K562 (cell line): ENCODE results near the gene MFAP2. TPM values are rescaled to one million over a fixed set of nuclear protein-coding genes. Genes with fewer than 3 reads are reported as not detected.
A peak's percentile ranks its signal among the peaks of the same experiment; 100 is the strongest.

Experiments
- ADNP ChIP-seq: fragments of 200-800 bp; sonication (Bioruptor generic); IDR thresholded peaks from 2 replicates; pipeline ENCODE4 v1.6.1; 2016; ENCODE audit warnings: missing genetic modification characterization, missing compliant biosample characterization
- ATF1 ChIP-seq, 2 experiments: fragments of 450-650 bp in 1 of 2; IDR thresholded peaks; 2 replicates each; pipeline ENCODE4 v1.6.1; 2016; ENCODE audit warnings: missing compliant biosample characterization in 1 of 2, missing genetic modification characterization in 1 of 2
- ETV5 ChIP-seq: sonication (generic); formaldehyde crosslinking; IDR thresholded peaks from 2 replicates; pipeline ENCODE4 v1.4.0; 2020; ENCODE audit warnings: low read depth, mild to moderate bottlenecking, missing genetic modification reagents
- FOXJ2 ChIP-seq: fragments of 200-800 bp; sonication (Bioruptor generic); IDR thresholded peaks from 2 replicates; pipeline ENCODE4 v1.6.1; 2016; ENCODE audit warnings: missing genetic modification characterization, missing compliant biosample characterization
- ILF3 ChIP-seq: fragments of 450-650 bp; IDR thresholded peaks from 2 replicates; pipeline ENCODE4 v1.6.1; 2018; ENCODE audit warnings: antibody characterized with exemption, mild to moderate bottlenecking, moderate library complexity, borderline replicate concordance
- IRF2 ChIP-seq: sonication (generic); formaldehyde crosslinking; IDR thresholded peaks from 2 replicates; pipeline ENCODE4 v1.8.1; 2022; ENCODE audit warnings: mild to moderate bottlenecking, missing genetic modification reagents
- MED1 ChIP-seq: sonication (generic); formaldehyde crosslinking; IDR thresholded peaks from 2 replicates; pipeline ENCODE4 v1.8.1; 2023; ENCODE audit warnings: missing genetic modification reagents, borderline replicate concordance
- MYBL2 ChIP-seq, 2 experiments: fragments of 450-650 bp in 1 of 2; sonication (generic) in 1 of 2; formaldehyde crosslinking in 1 of 2; IDR thresholded peaks; 2 replicates each; pipeline versions ENCODE4 v1.6.1 to v1.8.1; 2017 to 2022; ENCODE audit warnings: borderline replicate concordance in 1 of 2, inconsistent platforms in 1 of 2, low read depth in 1 of 2, mild to moderate bottlenecking in 1 of 2, missing genetic modification reagents in 1 of 2, moderate library complexity in 1 of 2
- NFRKB ChIP-seq: fragments of 450-650 bp; IDR thresholded peaks from 2 replicates; pipeline ENCODE4 v1.6.1; 2016; ENCODE audit warnings: low read depth
- PRMT5 ChIP-seq: sonication (generic); formaldehyde crosslinking; IDR thresholded peaks from 2 replicates; pipeline ENCODE4 v1.5.0; 2020; ENCODE audit warnings: missing genetic modification reagents
- PURB ChIP-seq: sonication (generic); formaldehyde crosslinking; IDR thresholded peaks from 2 replicates; pipeline ENCODE4 v1.9.0; 2021; ENCODE audit warnings: low read depth, mild to moderate bottlenecking, missing genetic modification reagents
- RBM25 ChIP-seq: fragments of 200-400 bp; formaldehyde crosslinking; IDR thresholded peaks from 2 replicates; pipeline ENCODE4 v1.6.1; 2018; ENCODE audit warnings: low read length, low read depth, moderate library complexity; ENCODE audit not compliant: severe bottlenecking
- RHOXF2B ChIP-seq: fragments of 250-450 bp; sonication (Bioruptor Pico); conservative IDR thresholded peaks from 2 replicates; pipeline ENCODE4 v1.5.1; 2021
- SIN3A ChIP-seq, 2 experiments: fragments of 150-350 bp in 1 of 2; IDR thresholded peaks; 2 replicates each; pipeline ENCODE4 v1.6.1; 2011 to 2016; ENCODE audit warnings: borderline replicate concordance in 2 of 2, low read depth in 2 of 2, low read length in 2 of 2, mild to moderate bottlenecking in 2 of 2, moderate library complexity in 2 of 2; ENCODE audit not compliant: control insufficient read depth in 1 of 2
- TRIM28 ChIP-seq: fragments of 450-650 bp; IDR thresholded peaks from 2 replicates; pipeline ENCODE4 v1.6.1; 2017
- ZNF445 ChIP-seq: fragments of 250-450 bp; sonication (Bioruptor Pico); IDR thresholded peaks from 2 replicates; pipeline ENCODE4 v1.4.0; 2020; ENCODE audit warnings: low read depth, mild to moderate bottlenecking, moderate library complexity
- ZNF512 ChIP-seq: IDR thresholded peaks from 2 replicates; pipeline ENCODE4 v1.6.1; 2016; ENCODE audit warnings: missing genetic modification characterization, missing compliant biosample characterization
- ZNF583 ChIP-seq: fragments of 250-450 bp; sonication (Bioruptor Pico); IDR thresholded peaks from 2 replicates; pipeline ENCODE4 v1.4.0; 2020
- ZNF785 ChIP-seq: fragments of 250-450 bp; sonication (Bioruptor Pico); IDR thresholded peaks from 2 replicates; pipeline ENCODE4 v1.4.0; 2020; ENCODE audit warnings: mild to moderate bottlenecking
- ZZZ3 ChIP-seq: fragments of 450-650 bp; IDR thresholded peaks from 2 replicates; pipeline ENCODE4 v1.6.1; 2016; ENCODE audit warnings: antibody characterized with exemption, mild to moderate bottlenecking, moderate library complexity
- polyA plus RNA-seq, 8 experiments: library from polyadenylated mRNA; depleted of rRNA in 4 of 8; stranded (reverse) in 5 of 8; unstranded in 3 of 8; fragments of >200 nt; fragmentation: Nextera tagmentation in 2 of 8; fragmentation: Illumina TruSeq in 1 of 8; extraction: Ambion mirVana in 2 of 8; extraction: Trizol in 1 of 8; gene quantifications; 2 replicates each; pipeline versions ENCODE4 v1.2.1 to v1.2.3, GENCODE V29; 2011 to 2014; ENCODE audit warnings: inconsistent platforms in 1 of 8, missing spikeins in 1 of 8
- total RNA-seq, 7 experiments: library from RNA; depleted of rRNA in 6 of 7; stranded (reverse); fragments of >200 nt in 6 of 7; fragmentation: Illumina TruSeq in 2 of 7; extraction: Trizol in 2 of 7; gene quantifications; 2 replicates each; pipeline versions ENCODE4 v1.2.1 to v1.2.3, GENCODE V29; 2011 to 2021; ENCODE audit warnings: low replicate concordance in 1 of 7
- TF ChIP-seq, protein P1 (sequence below): fragments of 250-450 bp; sonication (Bioruptor Pico); IDR thresholded peaks from 2 replicates; pipeline ENCODE4 v1.5.0; 2021; ENCODE audit warnings: mild to moderate bottlenecking, moderate library complexity
- TF ChIP-seq, protein P2 (sequence below): fragments of 450-650 bp; formaldehyde crosslinking; IDR thresholded peaks from 2 replicates; pipeline ENCODE4 v1.4.0; 2020; ENCODE audit warnings: mild to moderate bottlenecking, moderate library complexity

MFAP2 gene
- total and polyA plus RNA-seq, 9 of the 15 experiments (the other 6 are each of a cell fraction or from before 2014, with no cell fraction given), result not detected

DNA sequence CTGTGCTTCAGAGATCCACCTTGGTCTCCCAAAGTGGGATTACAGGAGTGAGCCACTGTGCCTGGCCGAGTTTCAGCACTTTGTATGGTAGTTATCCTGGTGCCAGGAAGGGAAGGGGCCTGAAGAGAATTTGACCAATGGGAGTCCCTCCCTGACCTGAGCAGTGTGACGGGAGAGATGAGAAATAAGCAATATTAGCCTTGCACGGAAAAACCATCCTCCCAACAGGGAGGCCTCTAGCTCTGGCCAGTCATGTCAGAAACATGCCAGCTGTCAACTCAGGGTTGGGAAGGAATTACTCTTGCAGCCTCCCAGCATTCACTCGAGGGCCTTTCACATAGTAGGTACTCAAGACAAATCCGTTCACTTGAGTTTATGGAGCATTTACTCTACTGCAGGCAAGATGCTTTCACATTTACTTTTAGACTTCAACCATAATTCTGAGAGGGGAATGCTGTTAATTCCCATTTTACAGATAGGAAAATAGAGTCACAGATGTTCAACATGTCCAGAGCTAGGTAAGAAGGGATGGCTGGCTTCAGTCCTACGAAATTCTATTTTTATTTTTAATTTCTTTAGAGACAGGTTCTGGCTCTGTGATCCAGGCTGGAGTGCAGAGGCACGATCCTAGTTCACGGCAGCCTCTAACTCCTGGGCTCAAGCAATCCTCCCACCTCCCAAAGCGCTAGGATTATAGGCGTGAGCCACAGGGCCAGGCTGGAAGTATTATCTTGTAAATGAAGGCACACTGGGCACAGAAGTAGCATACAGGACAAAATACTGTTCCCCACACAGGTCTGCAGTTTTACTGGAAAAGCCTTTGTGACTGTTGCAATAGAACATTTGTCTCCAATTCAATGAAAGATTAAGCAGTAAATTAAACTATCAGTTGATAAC, 34.5 kb upstream of the MFAP2 start (continued):
- TF ChIP-seq ILF3 (no peak), ADNP (peak; percentile 88), ZNF512 (tag) (no peak), SIN3A (IDR thresholded peaks at IDR 0.05; ENCODE audit: borderline replicate concordance in 2 of 2, control insufficient read depth in 1 of 2, low read depth in 2 of 2, low read length in 2 of 2) (no peak), ZNF785 (CRISPR knock-in tag) (no peak), PURB (CRISPR knock-in tag) (no peak), NFRKB (no peak), ETV5 (no peak), RHOXF2B (CRISPR knock-in tag) (no peak), FOXJ2 (no peak), ZNF445 (no peak), TRIM28 (no peak), RBM25 (peak; percentile 95), ATF1 (CRISPR knock-in tag; IDR thresholded peaks at IDR 0.05) (no peak), ATF1 (tag; IDR thresholded peaks at IDR 0.05) (0 out of 2 replicates have a peak, but pooled peaks have one; percentile 15), MED1 (CRISPR knock-in tag) (no peak), ZNF583 (CRISPR knock-in tag) (no peak), IRF2 (CRISPR knock-in tag) (no peak), PRMT5 (CRISPR knock-in tag) (no peak), ZZZ3 (no peak), MYBL2 (IDR thresholded peaks at IDR 0.05; ENCODE audit: low read depth) (no peak), MYBL2 (CRISPR knock-in tag; IDR thresholded peaks at IDR 0.05; ENCODE audit: borderline replicate concordance) (no peak)
- TF ChIP-seq, protein P1, sequence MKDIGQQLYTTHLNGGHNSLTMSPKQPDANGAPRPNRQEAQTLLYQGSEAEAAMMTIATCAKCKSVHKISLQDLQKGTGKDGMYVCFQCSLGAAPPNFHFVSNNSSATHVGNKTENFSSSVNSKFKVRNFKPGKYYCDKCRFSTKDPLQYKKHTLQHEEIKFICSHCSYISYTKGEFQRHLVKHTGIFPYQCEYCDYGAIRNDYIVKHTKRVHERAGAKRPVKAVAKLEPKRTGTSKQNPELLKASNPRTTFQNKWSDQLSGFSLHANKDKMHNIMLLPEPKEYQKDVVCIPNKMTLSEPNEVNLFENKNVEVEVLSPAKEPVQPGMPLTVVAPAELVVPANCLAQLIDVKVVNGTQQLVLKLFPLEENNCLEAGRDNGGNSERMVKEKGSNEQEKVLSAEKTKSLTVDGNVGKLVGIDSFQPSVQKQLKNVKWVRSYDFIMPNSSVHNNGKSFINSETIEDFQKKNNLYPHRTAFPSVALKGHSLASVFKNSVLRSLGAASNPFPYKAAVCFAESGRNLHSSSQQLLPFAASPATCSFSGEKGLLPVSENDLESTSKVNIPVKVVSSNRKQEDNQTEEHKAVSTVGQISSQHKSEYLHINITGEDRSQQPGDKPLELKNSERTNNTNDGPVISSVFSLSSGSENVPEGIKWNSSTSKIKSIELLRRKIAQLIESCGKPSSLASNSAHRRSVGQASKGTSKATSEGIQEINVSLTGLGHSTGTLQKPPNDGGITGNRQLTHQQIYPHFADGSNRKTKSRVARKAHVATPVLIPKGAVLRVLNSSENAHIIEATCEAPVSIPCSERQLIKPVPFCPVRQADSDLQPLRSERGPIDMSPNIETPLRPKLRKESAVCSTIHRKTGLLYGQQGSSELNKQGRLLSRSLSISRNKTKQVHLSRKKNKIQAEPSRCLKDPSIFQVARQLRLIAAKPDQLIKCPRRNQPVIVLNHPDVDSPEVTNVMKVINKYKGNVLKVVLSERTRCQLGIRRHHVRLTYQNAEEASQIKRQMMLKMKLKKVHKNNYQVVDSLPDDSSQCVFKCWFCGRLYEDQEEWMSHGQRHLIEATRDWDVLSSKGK (CRISPR knock-in tag), result no peak
- TF ChIP-seq, protein P2, sequence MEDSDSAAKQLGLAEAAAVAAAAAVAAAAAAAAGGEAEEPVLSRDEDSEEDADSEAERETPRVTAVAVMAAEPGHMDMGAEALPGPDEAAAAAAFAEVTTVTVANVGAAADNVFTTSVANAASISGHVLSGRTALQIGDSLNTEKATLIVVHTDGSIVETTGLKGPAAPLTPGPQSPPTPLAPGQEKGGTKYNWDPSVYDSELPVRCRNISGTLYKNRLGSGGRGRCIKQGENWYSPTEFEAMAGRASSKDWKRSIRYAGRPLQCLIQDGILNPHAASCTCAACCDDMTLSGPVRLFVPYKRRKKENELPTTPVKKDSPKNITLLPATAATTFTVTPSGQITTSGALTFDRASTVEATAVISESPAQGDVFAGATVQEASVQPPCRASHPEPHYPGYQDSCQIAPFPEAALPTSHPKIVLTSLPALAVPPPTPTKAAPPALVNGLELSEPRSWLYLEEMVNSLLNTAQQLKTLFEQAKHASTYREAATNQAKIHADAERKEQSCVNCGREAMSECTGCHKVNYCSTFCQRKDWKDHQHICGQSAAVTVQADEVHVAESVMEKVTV (CRISPR knock-in tag), result no peak
